ENCODE measurements around the gene ACSF3.

The ACSF3 gene

GRCh38 chr16:89131783-89132182, 38.1 kb downstream of the ACSF3 start:
- DNase-seq (ENCODE audit: low spot score): no peak

GRCh38 chr16:89132194-89133005, 38.7 kb downstream of the ACSF3 start:
- DNase-seq (ENCODE audit: low spot score): no peak

GRCh38 chr16:89133457-89134127, 39.9 kb downstream of the ACSF3 start:
- no peak for DNase-seq (ENCODE audit: low spot score)

GRCh38 chr16:89134269-89134668, 40.6 kb downstream of the ACSF3 start:
- no peak for DNase-seq (ENCODE audit: low spot score)

- no peak for DNase-seq (ENCODE audit: low spot score)
Measured at GRCh38 chr16:89135166-89135565, 41.5 kb downstream of the ACSF3 start.

- no peak for DNase-seq (ENCODE audit: low spot score)
Measured at GRCh38 chr16:89135971-89136765, 42.5 kb downstream of the ACSF3 start.

GRCh38 chr16:89136931-89137330, 43.3 kb downstream of the ACSF3 start:
- DNase-seq (ENCODE audit: low spot score): no peak

- DNase-seq (ENCODE audit: low spot score): no peak
Measured at GRCh38 chr16:89137666-89138512, 44.2 kb downstream of the ACSF3 start.

GRCh38 chr16:89138513-89138795, 44.8 kb downstream of the ACSF3 start:
- no peak for DNase-seq (ENCODE audit: low spot score)

- DNase-seq (ENCODE audit: low spot score): no peak
Measured at GRCh38 chr16:89138843-89139520, 45.3 kb downstream of the ACSF3 start.

- no peak for DNase-seq (ENCODE audit: low spot score)
Measured at GRCh38 chr16:89139907-89140361, 46.3 kb downstream of the ACSF3 start.

- no peak for DNase-seq (ENCODE audit: low spot score)
Measured at GRCh38 chr16:89140401-89140800, 46.7 kb downstream of the ACSF3 start.

GRCh38 chr16:89140981-89141883, 47.6 kb downstream of the ACSF3 start:
- DNase-seq (ENCODE audit: low spot score): no peak

GRCh38 chr16:89141884-89142267, 48.2 kb downstream of the ACSF3 start:
- no peak for DNase-seq (ENCODE audit: low spot score)

- no peak for DNase-seq (ENCODE audit: low spot score)
Measured at GRCh38 chr16:89142474-89143195, 49.0 kb downstream of the ACSF3 start.

- no peak for DNase-seq (ENCODE audit: low spot score)
Measured at GRCh38 chr16:89143201-89143741, 49.6 kb downstream of the ACSF3 start.

GRCh38 chr16:89143911-89144675, 50.4 kb downstream of the ACSF3 start:
- no peak for DNase-seq (ENCODE audit: low spot score)

GRCh38 chr16:89144681-89145080, 51.0 kb downstream of the ACSF3 start:
- DNase-seq (ENCODE audit: low spot score): no peak
